GM19238 (cell line): ENCODE results near the gene ALPP.

Experiments used
- DNase-seq: peaks from one replicate; pipeline ENCODE4 v3.0.0; 2011; ENCODE audit warnings: low spot score; ENCODE audit not compliant: insufficient read length

ALPP gene

GRCh38 chr2:232341061-232341738 lies 37.4 kb upstream of the ALPP start:
- no peak for DNase-seq

- no peak for DNase-seq
Measured at GRCh38 chr2:232341739-232342126, 36.8 kb upstream of the ALPP start.

- DNase-seq: no peak
Measured at GRCh38 chr2:232342635-232343565, 35.7 kb upstream of the ALPP start.

GRCh38 chr2:232343821-232344220 lies 34.7 kb upstream of the ALPP start:
- no peak for DNase-seq

- DNase-seq: no peak
Measured at GRCh38 chr2:232345251-232345650, 33.3 kb upstream of the ALPP start.

- no peak for DNase-seq
Measured at GRCh38 chr2:232347369-232347768, 31.2 kb upstream of the ALPP start.

- no peak for DNase-seq
Measured at GRCh38 chr2:232348936-232349335, 29.6 kb upstream of the ALPP start.

- DNase-seq: no peak
Measured at GRCh38 chr2:232349546-232349945, 29.0 kb upstream of the ALPP start.

- no peak for DNase-seq
Measured at GRCh38 chr2:232349946-232350635, 28.5 kb upstream of the ALPP start.

- no peak for DNase-seq
Measured at GRCh38 chr2:232350804-232351685, 27.5 kb upstream of the ALPP start.

GRCh38 chr2:232351686-232352510 lies 26.7 kb upstream of the ALPP start:
- DNase-seq: no peak

- DNase-seq: no peak
Measured at GRCh38 chr2:232352511-232353091, 25.9 kb upstream of the ALPP start.

- DNase-seq: no peak
Measured at GRCh38 chr2:232353096-232353495, 25.5 kb upstream of the ALPP start.

- no peak for DNase-seq
Measured at GRCh38 chr2:232353660-232354059, 24.9 kb upstream of the ALPP start.

GRCh38 chr2:232354069-232354468 lies 24.5 kb upstream of the ALPP start:
- DNase-seq: no peak

- DNase-seq: no peak
Measured at GRCh38 chr2:232361646-232362045, 16.9 kb upstream of the ALPP start.

GRCh38 chr2:232362174-232362900 lies 16.2 kb upstream of the ALPP start:
- no peak for DNase-seq

GRCh38 chr2:232363064-232363783 lies 15.3 kb upstream of the ALPP start:
- peak; percentile 17 for DNase-seq
